ENCODE results near the gene ITPK1.

The ITPK1 gene

GRCh38 chr14:92923744-92924103 lies 192.0 kb downstream of the ITPK1 start:
- TF ChIP-seq, protein P1, sequence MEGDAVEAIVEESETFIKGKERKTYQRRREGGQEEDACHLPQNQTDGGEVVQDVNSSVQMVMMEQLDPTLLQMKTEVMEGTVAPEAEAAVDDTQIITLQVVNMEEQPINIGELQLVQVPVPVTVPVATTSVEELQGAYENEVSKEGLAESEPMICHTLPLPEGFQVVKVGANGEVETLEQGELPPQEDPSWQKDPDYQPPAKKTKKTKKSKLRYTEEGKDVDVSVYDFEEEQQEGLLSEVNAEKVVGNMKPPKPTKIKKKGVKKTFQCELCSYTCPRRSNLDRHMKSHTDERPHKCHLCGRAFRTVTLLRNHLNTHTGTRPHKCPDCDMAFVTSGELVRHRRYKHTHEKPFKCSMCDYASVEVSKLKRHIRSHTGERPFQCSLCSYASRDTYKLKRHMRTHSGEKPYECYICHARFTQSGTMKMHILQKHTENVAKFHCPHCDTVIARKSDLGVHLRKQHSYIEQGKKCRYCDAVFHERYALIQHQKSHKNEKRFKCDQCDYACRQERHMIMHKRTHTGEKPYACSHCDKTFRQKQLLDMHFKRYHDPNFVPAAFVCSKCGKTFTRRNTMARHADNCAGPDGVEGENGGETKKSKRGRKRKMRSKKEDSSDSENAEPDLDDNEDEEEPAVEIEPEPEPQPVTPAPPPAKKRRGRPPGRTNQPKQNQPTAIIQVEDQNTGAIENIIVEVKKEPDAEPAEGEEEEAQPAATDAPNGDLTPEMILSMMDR (IDR thresholded peaks at IDR 0.05; ENCODE audit: borderline replicate concordance, extremely low read depth, low read length, poor library complexity, severe bottlenecking) = no peak
- no peak for TF ChIP-seq EZH2 (IDR thresholded peaks at IDR 0.05; ENCODE audit: borderline replicate concordance, low read depth, low read length, severe bottlenecking)
- ATAC-seq (ENCODE audit: insufficient read depth, low read depth) (no peak), DNase-seq (no peak)
- H3K4me1 ChIP-seq (ENCODE audit: insufficient read depth, low read length) = no peaks in the 10 kb centered on the region
- H2AFZ ChIP-seq (ENCODE audit: low read depth, low read length) = no peak overlapping the region
- H3K4me3 ChIP-seq (ENCODE audit: low read depth in 1 of 2, low read length in 2 of 2) = no peak overlapping the region
- H3K4me2 ChIP-seq (ENCODE audit: insufficient read depth, low read length) = no peak overlapping the region
- no peak overlapping the region for H3K27ac ChIP-seq (ENCODE audit: low read length)
- no peaks in the 10 kb centered on the region for H3K9me3 ChIP-seq (ENCODE audit: insufficient read depth, low read length, severe bottlenecking)
- no peaks in the 10 kb centered on the region for H3K36me3 ChIP-seq (ENCODE audit: insufficient read depth, low read length)
- H3K9ac ChIP-seq (ENCODE audit: low read depth, low read length) = no peak overlapping the region
- H3K79me2 ChIP-seq (ENCODE audit: insufficient read depth, low read length) = no peaks in the 10 kb centered on the region
- no peaks in the 10 kb centered on the region for H3K27me3 ChIP-seq (ENCODE audit: insufficient read depth, low read length, poor library complexity)
- peaks cover 4% of the 10 kb centered on the region for H4K20me1 ChIP-seq (ENCODE audit: insufficient read depth, low read length)

DNA sequence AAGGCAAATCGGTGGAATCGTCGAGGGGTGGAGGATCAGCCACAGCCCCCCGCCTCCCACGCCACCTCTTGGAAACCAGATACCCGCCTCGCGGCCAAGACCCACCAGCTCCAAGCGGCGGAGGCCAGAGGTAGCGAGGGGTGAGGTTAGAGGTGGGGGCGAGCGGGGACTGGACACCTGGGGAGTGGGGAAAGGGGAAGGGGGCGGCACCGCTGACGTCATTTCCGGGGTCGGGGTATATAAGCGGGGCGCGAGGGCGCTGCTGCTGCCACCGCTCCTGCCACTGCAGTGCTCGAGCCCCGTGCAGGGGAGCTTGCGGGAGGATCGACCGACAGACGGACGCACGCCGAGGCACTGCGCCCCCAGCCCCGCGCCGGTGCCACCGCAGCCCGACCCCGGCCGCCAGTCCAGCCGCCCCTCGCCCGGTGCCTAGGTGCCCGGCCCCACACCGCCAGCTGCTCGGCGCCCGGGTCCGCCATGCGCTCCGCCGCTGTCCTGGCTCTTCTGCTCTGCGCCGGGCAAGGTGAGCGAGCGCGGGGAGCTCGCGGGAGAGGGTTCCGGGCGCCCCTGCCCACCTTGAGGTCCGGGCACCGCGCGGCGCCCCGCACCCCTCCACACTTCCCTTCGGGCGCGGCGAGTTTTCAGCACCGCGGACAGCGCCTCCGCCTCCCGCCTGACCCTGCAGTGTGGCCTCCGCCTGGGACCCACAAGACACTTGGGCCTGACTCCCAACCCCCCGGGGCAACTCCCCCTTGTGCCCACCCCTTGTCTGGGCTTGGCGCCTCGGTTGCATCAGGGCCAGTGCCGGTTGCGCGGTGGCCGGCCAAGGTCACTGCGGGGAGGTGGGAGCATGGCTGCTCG lies 192.6 kb downstream of the ITPK1 start, which contains the start of gene CHGA:
TSS of gene CHGA (plus strand) at position 268 of the 861 bp plus-strand sequence. CDS start at position 478, 210 bp downstream.
- peak; percentile 79 for ATAC-seq (ENCODE audit: insufficient read depth, low read depth)
- Histone ChIP-seq H3K27me3 (ENCODE audit: insufficient read depth, low read length, poor library complexity) (no peaks in the 10 kb centered on the region), H3K9ac (ENCODE audit: low read depth, low read length) (no peak within 1 kb of the TSS), H2AFZ (ENCODE audit: low read depth, low read length) (no peak within 1 kb of the TSS), H3K4me3 (ENCODE audit: low read depth in 1 of 2, low read length in 2 of 2) (no peak within 1 kb of the TSS), H3K4me1 (ENCODE audit: insufficient read depth, low read length) (no peaks in the 10 kb centered on the region), H3K9me3 (ENCODE audit: insufficient read depth, low read length, severe bottlenecking) (no peaks in the 10 kb centered on the region), H3K79me2 (ENCODE audit: insufficient read depth, low read length) (no peaks in the 10 kb centered on the region), H3K27ac (ENCODE audit: low read length) (no peak within 1 kb of the TSS), H3K4me2 (ENCODE audit: insufficient read depth, low read length) (no peak within 1 kb of the TSS), H4K20me1 (ENCODE audit: insufficient read depth, low read length) (peaks cover 4% of the 10 kb centered on the region), H3K36me3 (ENCODE audit: insufficient read depth, low read length) (no peaks in the 10 kb centered on the region)
- TF ChIP-seq EZH2 (IDR thresholded peaks at IDR 0.05; ENCODE audit: borderline replicate concordance, low read depth, low read length, severe bottlenecking) = no peak
- TF ChIP-seq, protein P1 (IDR thresholded peaks at IDR 0.05; ENCODE audit: borderline replicate concordance, extremely low read depth, low read length, poor library complexity, severe bottlenecking) = no peak
- peak; percentile 37 for DNase-seq

DNA sequence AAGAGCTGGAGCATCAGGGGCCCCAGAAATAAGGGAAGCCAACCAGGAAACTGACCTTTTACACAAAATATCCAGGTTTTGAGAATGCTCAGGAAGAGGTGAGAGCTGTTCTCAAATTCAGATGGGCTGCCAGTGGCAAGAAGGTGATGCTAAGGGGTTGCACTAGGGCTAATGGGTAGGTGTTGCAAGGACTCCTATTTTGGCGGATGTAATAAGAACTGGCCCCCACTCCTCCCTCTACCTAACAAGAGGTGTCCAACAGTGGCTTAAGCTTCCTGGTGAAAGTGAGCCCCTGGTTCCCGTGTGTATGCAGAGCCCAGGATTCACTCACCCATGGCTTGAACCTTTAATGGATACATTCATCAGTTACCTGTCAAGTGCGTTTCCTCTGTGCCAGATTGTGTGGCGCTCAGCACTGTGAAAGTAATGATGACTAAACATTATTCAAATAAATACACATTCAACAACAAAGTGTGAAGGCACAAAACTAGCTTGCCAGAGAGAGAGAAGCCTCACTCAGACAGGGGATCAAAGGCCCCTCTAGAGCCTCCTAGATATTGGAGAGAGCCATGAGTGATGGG lies 193.5 kb downstream of the ITPK1 start:
- Histone ChIP-seq H2AFZ (ENCODE audit: low read depth, low read length) (no peak overlapping the region), H3K4me2 (ENCODE audit: insufficient read depth, low read length) (no peak overlapping the region), H4K20me1 (ENCODE audit: insufficient read depth, low read length) (peaks cover 4% of the 10 kb centered on the region), H3K79me2 (ENCODE audit: insufficient read depth, low read length) (no peaks in the 10 kb centered on the region), H3K4me1 (ENCODE audit: insufficient read depth, low read length) (no peaks in the 10 kb centered on the region), H3K27me3 (ENCODE audit: insufficient read depth, low read length, poor library complexity) (no peaks in the 10 kb centered on the region), H3K4me3 (ENCODE audit: low read depth in 1 of 2, low read length in 2 of 2) (no peak overlapping the region), H3K9me3 (ENCODE audit: insufficient read depth, low read length, severe bottlenecking) (no peaks in the 10 kb centered on the region), H3K36me3 (ENCODE audit: insufficient read depth, low read length) (no peaks in the 10 kb centered on the region), H3K9ac (ENCODE audit: low read depth, low read length) (no peak overlapping the region), H3K27ac (ENCODE audit: low read length) (no peak overlapping the region)
- ATAC-seq (ENCODE audit: insufficient read depth, low read depth) (no peak), DNase-seq (no peak)
- TF ChIP-seq, protein P1 (IDR thresholded peaks at IDR 0.05; ENCODE audit: borderline replicate concordance, extremely low read depth, low read length, poor library complexity, severe bottlenecking) = no peak
- no peak for TF ChIP-seq EZH2 (IDR thresholded peaks at IDR 0.05; ENCODE audit: borderline replicate concordance, low read depth, low read length, severe bottlenecking)

All from DND-41 (cell line).